ENCODE results near the gene GNB3.
A peak's percentile ranks its signal among the peaks of the same experiment; 100 is the strongest.
"Not testable (repeated sequence)": the region's sequence is repeated elsewhere in the genome, so short reads cannot be mapped to it uniquely, and the experiment has no call there.

Gene GNB3

GRCh38 chr12:6863586-6864321 lies 23.0 kb downstream of the GNB3 start:
- H3K36me3 ChIP-seq: peaks cover 67 to 84% (median 77%) of the 10 kb centered on the region in 11 experiments
- no peaks in the 10 kb centered on the region for H3K9me3 ChIP-seq (replicated peaks in 1 of 11)
- no peak overlapping the region for H3K4me2 ChIP-seq
- H3K4me3 ChIP-seq: no peak overlapping the region
- no peak for TF ChIP-seq Cebpa-rat (IDR thresholded peaks at IDR 0.05)
- peaks cover 9 to 31% (median 20%) of the 10 kb centered on the region in 11 experiments for H4K20me1 ChIP-seq
- H3K4me1 ChIP-seq: peaks cover 14 to 23% (median 18%) of the 10 kb centered on the region in 10 experiments
- H3K27me3 ChIP-seq: no peaks in the 10 kb centered on the region
- H3K9ac ChIP-seq: no peak overlapping the region
- no peak overlapping the region for H3K27ac ChIP-seq

- not testable (repeated sequence) for H3K4me2 ChIP-seq; H3K9me3 ChIP-seq (replicated peaks in 1 of 11); H3K4me3 ChIP-seq; H3K27ac ChIP-seq; H3K27me3 ChIP-seq; H3K9ac ChIP-seq
- Histone ChIP-seq H3K4me1 (peaks cover 30 to 38% (median 33%) of the 10 kb centered on the region in 10 experiments), H3K36me3 (peaks cover 66 to 83% (median 76%) of the 10 kb centered on the region in 11 experiments), H4K20me1 (peaks cover 25 to 46% (median 36%) of the 10 kb centered on the region in 11 experiments)
Observed at GRCh38 chr12:6865307-6865706, 24.6 kb downstream of the GNB3 start.

- H4K20me1 ChIP-seq: peaks cover 35 to 57% (median 46%) of the 10 kb centered on the region in 11 experiments
- H3K36me3 ChIP-seq: peaks cover 66 to 83% (median 76%) of the 10 kb centered on the region in 11 experiments
- peaks cover 40 to 49% (median 44%) of the 10 kb centered on the region in 10 experiments for H3K4me1 ChIP-seq
- H3K4me2 ChIP-seq: peak overlapping the region; percentile 87 to 100 (median 98)
- H3K27me3 ChIP-seq: no peaks in the 10 kb centered on the region
- H3K4me3 ChIP-seq: peak overlapping the region; percentile 82 to 100 (median 99)
- H3K27ac ChIP-seq: peak overlapping the region; percentile 42 to 100 (median 97); a peak in 20 of 22 replicates
- H3K9ac ChIP-seq: peak overlapping the region; percentile 90 to 100 (median 99)
- no peak for TF ChIP-seq Cebpa-rat (IDR thresholded peaks at IDR 0.05)
- H3K9me3 ChIP-seq (replicated peaks in 1 of 11): no peaks in the 10 kb centered on the region
Observed at GRCh38 chr12:6866163-6866919, 25.6 kb downstream of the GNB3 start.

GRCh38 chr12:6866920-6867412 lies 26.2 kb downstream of the GNB3 start:
- Histone ChIP-seq H3K36me3 (peaks cover 64 to 83% (median 73%) of the 10 kb centered on the region in 11 experiments), H3K9ac (peak overlapping the region; percentile 90 to 100 (median 99)), H3K9me3 (replicated peaks in 1 of 11) (no peaks in the 10 kb centered on the region), H3K4me1 (peaks cover 46 to 55% (median 50%) of the 10 kb centered on the region in 10 experiments), H3K4me2 (peak overlapping the region; percentile 87 to 100 (median 98)), H4K20me1 (peaks cover 41 to 63% (median 52%) of the 10 kb centered on the region in 11 experiments), H3K4me3 (peak overlapping the region; percentile 82 to 100 (median 99)), H3K27ac (peak overlapping the region; percentile 42 to 100 (median 97); a peak in 20 of 22 replicates), H3K27me3 (no peaks in the 10 kb centered on the region)
- no peak for TF ChIP-seq Cebpa-rat (IDR thresholded peaks at IDR 0.05)

- Histone ChIP-seq H4K20me1 (peaks cover 43 to 67% (median 56%) of the 10 kb centered on the region in 11 experiments), H3K27ac (peak within 1 kb of the TSS; percentile 91 to 100 (median 97)), H3K4me3 (peak within 1 kb of the TSS; percentile 82 to 100 (median 99)), H3K9ac (peak within 1 kb of the TSS; percentile 90 to 100 (median 99)), H3K36me3 (peaks cover 59 to 79% (median 68%) of the 10 kb centered on the region in 11 experiments), H3K9me3 (replicated peaks in 1 of 11) (no peaks in the 10 kb centered on the region), H3K27me3 (no peaks in the 10 kb centered on the region), H3K4me1 (peaks cover 50 to 59% (median 54%) of the 10 kb centered on the region in 10 experiments), H3K4me2 (peak within 1 kb of the TSS; percentile 94 to 100 (median 99))
- no peak for TF ChIP-seq Cebpa-rat (IDR thresholded peaks at IDR 0.05)
Observed at GRCh38 chr12:6867413-6868210, 26.9 kb downstream of the GNB3 start, which contains the start of gene TPI1. Gene TPI1, plus strand, starts transcription at chr12:6867531. Its CDS starts 36 bp downstream, at chr12:6867567.

GRCh38 chr12:6868211-6869048 lies 27.7 kb downstream of the GNB3 start:
- Histone ChIP-seq H3K27me3 (no peaks in the 10 kb centered on the region), H3K9me3 (replicated peaks in 1 of 11) (no peaks in the 10 kb centered on the region), H3K4me1 (peaks cover 50 to 62% (median 54%) of the 10 kb centered on the region in 10 experiments), H3K4me2 (peak overlapping the region; percentile 94 to 100 (median 99)), H4K20me1 (peaks cover 43 to 68% (median 56%) of the 10 kb centered on the region in 11 experiments), H3K36me3 (peaks cover 51 to 71% (median 60%) of the 10 kb centered on the region in 11 experiments), H3K27ac (peak overlapping the region; percentile 91 to 100 (median 97)), H3K9ac (peak overlapping the region; percentile 90 to 100 (median 99)), H3K4me3 (peak overlapping the region; percentile 82 to 100 (median 99))
- no peak for TF ChIP-seq Cebpa-rat (IDR thresholded peaks at IDR 0.05)

- Histone ChIP-seq H3K36me3 (peaks cover 42 to 62% (median 51%) of the 10 kb centered on the region in 11 experiments), H3K27ac (peak overlapping the region in 8 of 11 experiments; percentile 16 to 100 (median 98); a peak in 16 of 22 replicates), H3K9ac (peak overlapping the region; percentile 90 to 100 (median 99)), H3K4me3 (peak overlapping the region; percentile 82 to 100 (median 99)), H3K9me3 (replicated peaks in 1 of 11) (no peaks in the 10 kb centered on the region), H3K4me1 (peaks cover 55 to 70% (median 59%) of the 10 kb centered on the region in 10 experiments), H3K4me2 (peak overlapping the region; percentile 94 to 100 (median 99)), H4K20me1 (peaks cover 43 to 68% (median 56%) of the 10 kb centered on the region in 11 experiments), H3K27me3 (no peaks in the 10 kb centered on the region)
- no peak for TF ChIP-seq Cebpa-rat (IDR thresholded peaks at IDR 0.05)
Observed at GRCh38 chr12:6869049-6870021, 28.6 kb downstream of the GNB3 start.

- not testable (repeated sequence) for H3K9me3 ChIP-seq (replicated peaks in 1 of 11); H3K27me3 ChIP-seq
- Histone ChIP-seq H3K4me1 (peaks cover 59 to 76% (median 68%) of the 10 kb centered on the region in 10 experiments), H3K9ac (peak overlapping the region; percentile 82 to 100 (median 95); a peak in 18 of 22 replicates), H3K36me3 (peaks cover 32 to 55% (median 43%) of the 10 kb centered on the region in 11 experiments), H3K4me2 (peak overlapping the region; percentile 94 to 100 (median 99)), H3K4me3 (peak overlapping the region in 5 of 10 experiments; percentile 82 to 100 (median 96); a peak in 8 of 20 replicates), H3K27ac (peak overlapping the region in 1 of 11 experiments; percentile 11; a peak in 2 of 22 replicates), H4K20me1 (peaks cover 43 to 68% (median 56%) of the 10 kb centered on the region in 11 experiments)
Observed at GRCh38 chr12:6870304-6870703, 29.6 kb downstream of the GNB3 start.
